ENCODE data around the gene DPCD.

DNA sequence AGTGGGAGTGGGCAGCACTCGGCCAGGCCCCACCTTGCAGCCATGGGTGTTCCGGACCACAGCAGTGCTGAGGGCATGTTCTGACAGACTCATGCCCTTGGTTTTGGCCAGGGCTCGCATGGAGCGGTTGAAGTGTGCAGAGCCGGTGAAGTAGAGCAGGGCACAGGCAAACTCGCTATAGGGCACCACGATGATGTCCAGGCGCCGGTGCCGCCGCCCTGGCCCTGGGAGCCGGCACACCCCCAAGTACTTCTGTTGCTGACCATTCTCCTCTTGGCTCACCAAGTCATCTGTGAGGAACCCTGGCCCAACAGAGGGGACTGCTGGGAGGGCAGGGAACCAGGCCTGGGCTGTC is 8.6 kb upstream of the DPCD start:
- TF ChIP-seq EP300 (IDR thresholded peaks at IDR 0.05; ENCODE audit: borderline replicate concordance), result no peak
- TF ChIP-seq TAF1 (IDR thresholded peaks at IDR 0.05; ENCODE audit: low read depth), result no peak
- no peak for TF ChIP-seq YY1 (IDR thresholded peaks at IDR 0.05; ENCODE audit: low read depth)
- TF ChIP-seq TEAD4 (IDR thresholded peaks at IDR 0.05), result no peak
- no peak for TF ChIP-seq CREB1 (IDR thresholded peaks at IDR 0.05; ENCODE audit: low read depth)
- TF ChIP-seq, protein P1, sequence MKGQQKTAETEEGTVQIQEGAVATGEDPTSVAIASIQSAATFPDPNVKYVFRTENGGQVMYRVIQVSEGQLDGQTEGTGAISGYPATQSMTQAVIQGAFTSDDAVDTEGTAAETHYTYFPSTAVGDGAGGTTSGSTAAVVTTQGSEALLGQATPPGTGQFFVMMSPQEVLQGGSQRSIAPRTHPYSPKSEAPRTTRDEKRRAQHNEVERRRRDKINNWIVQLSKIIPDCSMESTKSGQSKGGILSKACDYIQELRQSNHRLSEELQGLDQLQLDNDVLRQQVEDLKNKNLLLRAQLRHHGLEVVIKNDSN (IDR thresholded peaks at IDR 0.05), result no peak
- TF ChIP-seq, protein P2, sequence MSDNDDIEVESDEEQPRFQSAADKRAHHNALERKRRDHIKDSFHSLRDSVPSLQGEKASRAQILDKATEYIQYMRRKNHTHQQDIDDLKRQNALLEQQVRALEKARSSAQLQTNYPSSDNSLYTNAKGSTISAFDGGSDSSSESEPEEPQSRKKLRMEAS (IDR thresholded peaks at IDR 0.05), result no peak
- TF ChIP-seq, protein P3, sequence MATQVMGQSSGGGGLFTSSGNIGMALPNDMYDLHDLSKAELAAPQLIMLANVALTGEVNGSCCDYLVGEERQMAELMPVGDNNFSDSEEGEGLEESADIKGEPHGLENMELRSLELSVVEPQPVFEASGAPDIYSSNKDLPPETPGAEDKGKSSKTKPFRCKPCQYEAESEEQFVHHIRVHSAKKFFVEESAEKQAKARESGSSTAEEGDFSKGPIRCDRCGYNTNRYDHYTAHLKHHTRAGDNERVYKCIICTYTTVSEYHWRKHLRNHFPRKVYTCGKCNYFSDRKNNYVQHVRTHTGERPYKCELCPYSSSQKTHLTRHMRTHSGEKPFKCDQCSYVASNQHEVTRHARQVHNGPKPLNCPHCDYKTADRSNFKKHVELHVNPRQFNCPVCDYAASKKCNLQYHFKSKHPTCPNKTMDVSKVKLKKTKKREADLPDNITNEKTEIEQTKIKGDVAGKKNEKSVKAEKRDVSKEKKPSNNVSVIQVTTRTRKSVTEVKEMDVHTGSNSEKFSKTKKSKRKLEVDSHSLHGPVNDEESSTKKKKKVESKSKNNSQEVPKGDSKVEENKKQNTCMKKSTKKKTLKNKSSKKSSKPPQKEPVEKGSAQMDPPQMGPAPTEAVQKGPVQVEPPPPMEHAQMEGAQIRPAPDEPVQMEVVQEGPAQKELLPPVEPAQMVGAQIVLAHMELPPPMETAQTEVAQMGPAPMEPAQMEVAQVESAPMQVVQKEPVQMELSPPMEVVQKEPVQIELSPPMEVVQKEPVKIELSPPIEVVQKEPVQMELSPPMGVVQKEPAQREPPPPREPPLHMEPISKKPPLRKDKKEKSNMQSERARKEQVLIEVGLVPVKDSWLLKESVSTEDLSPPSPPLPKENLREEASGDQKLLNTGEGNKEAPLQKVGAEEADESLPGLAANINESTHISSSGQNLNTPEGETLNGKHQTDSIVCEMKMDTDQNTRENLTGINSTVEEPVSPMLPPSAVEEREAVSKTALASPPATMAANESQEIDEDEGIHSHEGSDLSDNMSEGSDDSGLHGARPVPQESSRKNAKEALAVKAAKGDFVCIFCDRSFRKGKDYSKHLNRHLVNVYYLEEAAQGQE (IDR thresholded peaks at IDR 0.05; ENCODE audit: low read depth), result no peak
- TF ChIP-seq NFIC (IDR thresholded peaks at IDR 0.05), result no peak
- no peak for TF ChIP-seq RAD21 (IDR thresholded peaks at IDR 0.05; ENCODE audit: low read depth)
- TF ChIP-seq TCF12 (IDR thresholded peaks at IDR 0.05; ENCODE audit: low read depth), result no peak
- no peak for TF ChIP-seq FOXM1 (IDR thresholded peaks at IDR 0.05; ENCODE audit: borderline replicate concordance, low read depth)
- no peak for TF ChIP-seq ZBTB7A (IDR thresholded peaks at IDR 0.05; ENCODE audit: low read depth)
- TF ChIP-seq EGR1 (IDR thresholded peaks at IDR 0.05), result no peak

All from Ishikawa (cell line).